NCI-H1694 treated with DMSO at 0.1 percent for 48 hours (cell line): ENCODE results near the gene MAP6.
A peak's percentile ranks its signal among the peaks of the same experiment; 100 is the strongest.

ENCODE experiments used
- DNase-seq: peaks from one replicate; lab custom pipeline; 2025; lab: John Stamatoyannopoulos, UW

The MAP6 gene

GRCh38 chr11:75549370-75549958, 119.4 kb downstream of the MAP6 start:
- DNase-seq: no peak

GRCh38 chr11:75548595-75549272, 120.1 kb downstream of the MAP6 start:
- DNase-seq: no peak

- no peak for DNase-seq
Observed at GRCh38 chr11:75547617-75548058, 121.2 kb downstream of the MAP6 start.

- no peak for DNase-seq
Observed at GRCh38 chr11:75547177-75547576, 121.7 kb downstream of the MAP6 start.

GRCh38 chr11:75543806-75544205, 125.0 kb downstream of the MAP6 start:
- DNase-seq: no peak

- DNase-seq: no peak
Observed at GRCh38 chr11:75542088-75542438, 126.8 kb downstream of the MAP6 start.

GRCh38 chr11:75541193-75542087, 127.4 kb downstream of the MAP6 start:
- no peak for DNase-seq

- DNase-seq: peak; percentile 25
Observed at GRCh38 chr11:75539459-75540334, 129.1 kb downstream of the MAP6 start.

- DNase-seq: no peak
Observed at GRCh38 chr11:75538150-75538942, 130.5 kb downstream of the MAP6 start.

- DNase-seq: no peak
Observed at GRCh38 chr11:75537740-75538139, 131.1 kb downstream of the MAP6 start.
